Upper lobe of right lung (tissue), 1 donor: ENCODE data around the gene GCH1. TPM values are rescaled to one million over a fixed set of nuclear protein-coding genes. Genes with fewer than 3 reads are reported as not detected.

Experiments
- ATAC-seq: fragments of 200-7000 bp; cut with Tn5 transposase; one replicate; pipeline ENCODE4 v1.9.1; 2020; ENCODE audit warnings: mild to moderate bottlenecking, moderate library complexity
- DNase-seq: peaks from one replicate; pipeline ENCODE4 v3.0.0-alpha.2; 2020
- H3K27ac ChIP-seq: fragments of 200-600 bp; one replicate; pipeline ENCODE4 v1.8.0; 2022
- H3K27me3 ChIP-seq: fragments of 200-600 bp; one replicate; pipeline ENCODE4 v1.8.0; 2022; ENCODE audit warnings: mild to moderate bottlenecking
- H3K36me3 ChIP-seq: fragments of 200-600 bp; one replicate; pipeline ENCODE4 v1.8.0; 2022
- H3K4me1 ChIP-seq: fragments of 200-600 bp; one replicate; pipeline ENCODE4 v1.8.0; 2022
- H3K4me3 ChIP-seq: fragments of 200-600 bp; one replicate; pipeline ENCODE4 v1.8.0; 2022; ENCODE audit warnings: mild to moderate bottlenecking
- H3K9me3 ChIP-seq: fragments of 200-600 bp; one replicate; pipeline ENCODE4 v1.8.0; 2022
- intact Hi-C: fragments of 100-400 bp; cut with DNase I; formaldehyde crosslinking; loops from one replicate; pipeline ENCODE4 v1.11.0; 2022
- microRNA-seq: library from miRNA; unstranded; fragments of <30 nt; microRNA quantifications from one replicate; pipeline ENCODE4 v1.2.0, GENCODE V29; 2020; ENCODE audit warnings: borderline microRNAs expressed
- total RNA-seq: library from RNA; stranded (reverse); fragmentation: NEBNext Ultra II Directional; extraction: Animal tissue kit (Norgen Biotek cat#: 25700); gene quantifications from one replicate; pipeline ENCODE4 v1.2.1, GENCODE V29; 2021
- TF ChIP-seq, protein P1 (sequence below): fragments of 200-600 bp; IDR thresholded peaks from one replicate; pipeline ENCODE4 v1.8.0; 2022; ENCODE audit warnings: antibody characterized with exemption
- donor health status: DM: no; HTN: yes; CAD: no; lungs with severe emphysema.

GCH1 gene
- total RNA-seq, 1 donor from 2014 or later: 14.3 TPM

DNA sequence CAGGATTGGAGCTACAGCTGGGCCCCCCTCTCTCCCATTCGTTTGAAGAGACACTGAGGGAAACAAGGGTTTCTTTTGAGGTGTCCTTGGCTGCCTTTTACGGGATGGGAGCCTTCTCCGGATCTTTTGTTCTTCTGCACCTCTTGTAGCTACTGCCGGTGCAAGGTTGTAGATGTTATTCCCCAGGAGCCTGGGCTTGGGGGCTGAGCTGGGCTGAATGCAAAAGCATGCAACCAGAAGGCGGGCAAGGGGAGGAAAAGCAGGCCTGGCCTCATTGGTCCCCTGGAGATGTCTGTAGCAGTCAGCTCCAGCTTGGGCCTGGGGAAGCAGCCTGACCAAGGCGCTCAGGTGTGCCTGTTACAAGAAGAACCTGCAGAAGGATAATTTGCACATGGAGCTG, 110.3 kb downstream of the GCH1 start:
- Histone ChIP-seq H3K4me3 (no peak overlapping the region), H3K36me3 (peaks cover 23% of the 10 kb centered on the region), H3K9me3 (no peaks in the 10 kb centered on the region), H3K4me1 (no peaks in the 10 kb centered on the region), H3K27me3 (no peaks in the 10 kb centered on the region), H3K27ac (no peak overlapping the region)
- ATAC-seq (no peak), DNase-seq (no peak)
- TF ChIP-seq, protein P1, sequence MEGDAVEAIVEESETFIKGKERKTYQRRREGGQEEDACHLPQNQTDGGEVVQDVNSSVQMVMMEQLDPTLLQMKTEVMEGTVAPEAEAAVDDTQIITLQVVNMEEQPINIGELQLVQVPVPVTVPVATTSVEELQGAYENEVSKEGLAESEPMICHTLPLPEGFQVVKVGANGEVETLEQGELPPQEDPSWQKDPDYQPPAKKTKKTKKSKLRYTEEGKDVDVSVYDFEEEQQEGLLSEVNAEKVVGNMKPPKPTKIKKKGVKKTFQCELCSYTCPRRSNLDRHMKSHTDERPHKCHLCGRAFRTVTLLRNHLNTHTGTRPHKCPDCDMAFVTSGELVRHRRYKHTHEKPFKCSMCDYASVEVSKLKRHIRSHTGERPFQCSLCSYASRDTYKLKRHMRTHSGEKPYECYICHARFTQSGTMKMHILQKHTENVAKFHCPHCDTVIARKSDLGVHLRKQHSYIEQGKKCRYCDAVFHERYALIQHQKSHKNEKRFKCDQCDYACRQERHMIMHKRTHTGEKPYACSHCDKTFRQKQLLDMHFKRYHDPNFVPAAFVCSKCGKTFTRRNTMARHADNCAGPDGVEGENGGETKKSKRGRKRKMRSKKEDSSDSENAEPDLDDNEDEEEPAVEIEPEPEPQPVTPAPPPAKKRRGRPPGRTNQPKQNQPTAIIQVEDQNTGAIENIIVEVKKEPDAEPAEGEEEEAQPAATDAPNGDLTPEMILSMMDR: no peak
- intact Hi-C loops: no loop called here

Small RNAs within 50 kb of the gene (microRNA-seq; reads per million reads assigned to microRNA genes)
- gene MIR4308: not detected

Other genes with a start within 250 kb of the GCH1 start
- gene WDHD1, start 124.3 kb upstream of the GCH1 start, total RNA-seq: 3.5 TPM
- 23.8 TPM for gene SOCS4, start 124.4 kb upstream of the GCH1 start, total RNA-seq
- gene MAPK1IP1L, start 148.8 kb upstream of the GCH1 start, total RNA-seq: 72.5 TPM
- gene LGALS3, start 226.4 kb upstream of the GCH1 start, total RNA-seq: 351 TPM